ENCODE results near the gene DMD. TPM values are rescaled to one million over a fixed set of nuclear protein-coding genes. Genes with fewer than 3 reads are reported as not detected.
"Not testable (repeated sequence)": the region's sequence is repeated elsewhere in the genome, so short reads cannot be mapped to it uniquely, and the experiment has no call there.

The DMD gene
- total RNA-seq, 1 donor = 32.4 TPM

DNA sequence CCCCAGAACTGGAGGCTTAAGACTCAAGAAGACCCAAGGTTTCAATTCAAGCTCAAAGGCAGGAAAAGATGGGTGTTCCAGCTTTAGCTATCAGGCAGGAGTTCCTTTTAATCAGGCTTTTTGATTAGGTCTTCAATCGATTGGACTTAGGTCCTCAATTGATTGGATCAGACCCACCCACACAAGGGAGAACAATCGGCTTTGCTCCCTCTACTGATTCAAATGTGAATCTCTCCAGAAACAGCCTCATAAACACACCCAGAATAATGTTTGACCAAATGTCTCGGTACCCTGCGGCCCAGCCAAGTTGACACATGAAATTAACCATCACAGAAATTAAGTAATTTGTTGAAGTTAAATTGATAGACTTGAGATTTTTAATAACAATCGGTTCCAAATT is 1222.4 kb downstream of the DMD start:
- DNase-seq (ENCODE audit: low read depth) = no peak
- TF ChIP-seq, protein P1, sequence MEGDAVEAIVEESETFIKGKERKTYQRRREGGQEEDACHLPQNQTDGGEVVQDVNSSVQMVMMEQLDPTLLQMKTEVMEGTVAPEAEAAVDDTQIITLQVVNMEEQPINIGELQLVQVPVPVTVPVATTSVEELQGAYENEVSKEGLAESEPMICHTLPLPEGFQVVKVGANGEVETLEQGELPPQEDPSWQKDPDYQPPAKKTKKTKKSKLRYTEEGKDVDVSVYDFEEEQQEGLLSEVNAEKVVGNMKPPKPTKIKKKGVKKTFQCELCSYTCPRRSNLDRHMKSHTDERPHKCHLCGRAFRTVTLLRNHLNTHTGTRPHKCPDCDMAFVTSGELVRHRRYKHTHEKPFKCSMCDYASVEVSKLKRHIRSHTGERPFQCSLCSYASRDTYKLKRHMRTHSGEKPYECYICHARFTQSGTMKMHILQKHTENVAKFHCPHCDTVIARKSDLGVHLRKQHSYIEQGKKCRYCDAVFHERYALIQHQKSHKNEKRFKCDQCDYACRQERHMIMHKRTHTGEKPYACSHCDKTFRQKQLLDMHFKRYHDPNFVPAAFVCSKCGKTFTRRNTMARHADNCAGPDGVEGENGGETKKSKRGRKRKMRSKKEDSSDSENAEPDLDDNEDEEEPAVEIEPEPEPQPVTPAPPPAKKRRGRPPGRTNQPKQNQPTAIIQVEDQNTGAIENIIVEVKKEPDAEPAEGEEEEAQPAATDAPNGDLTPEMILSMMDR (IDR thresholded peaks at IDR 0.05; ENCODE audit: insufficient read depth, low read depth, low read length) = no peak
- H3K4me3 ChIP-seq (ENCODE audit: low read depth, low read length) = no peak overlapping the region

GRCh38 chrX:31981546-31982062 is 1229.7 kb downstream of the DMD start:
- no peak for DNase-seq (ENCODE audit: low read depth)
- TF ChIP-seq, protein P1 (IDR thresholded peaks at IDR 0.05; ENCODE audit: insufficient read depth, low read depth, low read length) = no peak
- no peak overlapping the region for H3K4me3 ChIP-seq (ENCODE audit: low read depth, low read length)

GRCh38 chrX:31969714-31970113 is 1241.6 kb downstream of the DMD start:
- TF ChIP-seq, protein P1 (IDR thresholded peaks at IDR 0.05; ENCODE audit: insufficient read depth, low read depth, low read length) = no peak
- no peak overlapping the region for H3K4me3 ChIP-seq (ENCODE audit: low read depth, low read length)
- no peak for DNase-seq (ENCODE audit: low read depth)

DNA sequence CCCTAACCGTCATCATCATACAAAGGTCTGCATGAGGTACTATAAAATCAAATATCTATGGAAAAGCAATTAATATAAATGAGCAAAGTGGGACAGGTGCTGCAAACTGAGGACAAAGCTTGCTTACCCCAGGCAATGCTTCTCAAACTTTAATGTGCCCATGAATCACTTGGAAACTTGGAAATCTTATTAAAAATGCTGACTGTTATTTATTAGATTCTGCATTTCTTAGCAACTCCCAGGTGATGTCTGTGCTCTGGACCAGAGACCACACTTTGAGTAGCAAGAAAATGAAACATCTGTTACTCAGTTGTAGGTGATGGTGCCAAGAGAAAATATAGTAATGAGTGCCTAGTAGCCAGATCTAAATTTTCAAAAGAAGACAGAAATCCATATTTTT is 1249.1 kb downstream of the DMD start:
- TF ChIP-seq, protein P1 (IDR thresholded peaks at IDR 0.05; ENCODE audit: insufficient read depth, low read depth, low read length) = no peak
- no peak for DNase-seq (ENCODE audit: low read depth)
- H3K4me3 ChIP-seq (ENCODE audit: low read depth, low read length) = no peak overlapping the region

GRCh38 chrX:31934842-31935370 is 1276.4 kb downstream of the DMD start:
- no peak for DNase-seq (ENCODE audit: low read depth)
- no peak overlapping the region for H3K4me3 ChIP-seq (ENCODE audit: low read depth, low read length)
- TF ChIP-seq, protein P1 (IDR thresholded peaks at IDR 0.05; ENCODE audit: insufficient read depth, low read depth, low read length) = no peak

- TF ChIP-seq, protein P1 (IDR thresholded peaks at IDR 0.05; ENCODE audit: insufficient read depth, low read depth, low read length) = no peak
- H3K4me3 ChIP-seq (ENCODE audit: low read depth, low read length) = no peak overlapping the region
- DNase-seq (ENCODE audit: low read depth) = no peak
Observed at GRCh38 chrX:31934015-31934414, 1277.3 kb downstream of the DMD start.

- TF ChIP-seq, protein P1 (IDR thresholded peaks at IDR 0.05; ENCODE audit: insufficient read depth, low read depth, low read length) = no peak
- no peak overlapping the region for H3K4me3 ChIP-seq (ENCODE audit: low read depth, low read length)
- DNase-seq (ENCODE audit: low read depth) = no peak
Observed at GRCh38 chrX:31932769-31933168, 1278.6 kb downstream of the DMD start.

DNA sequence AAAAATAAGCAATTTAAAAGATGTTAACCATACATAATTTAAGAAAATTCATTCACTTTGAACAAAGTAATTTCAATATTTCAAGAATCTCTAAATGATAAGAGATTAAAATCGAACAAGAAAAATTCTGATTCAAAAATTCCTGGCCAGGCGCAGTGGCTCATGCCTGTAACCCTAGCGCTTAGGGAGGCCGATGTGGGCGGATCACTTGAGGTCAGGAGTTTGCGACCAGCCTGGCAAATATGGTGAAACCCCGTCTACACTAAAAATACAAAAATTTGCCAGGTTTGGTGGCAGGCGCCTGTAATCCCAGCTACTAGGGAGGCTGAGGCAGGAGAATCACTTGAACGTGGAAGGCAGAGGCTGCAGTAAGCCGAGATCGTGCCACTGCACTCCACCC is 1279.0 kb downstream of the DMD start:
- DNase-seq (ENCODE audit: low read depth); H3K4me3 ChIP-seq (ENCODE audit: low read depth, low read length): not testable (repeated sequence)
